Stomach (tissue), 4 donors: ENCODE results near the gene GPR152.

Source experiments
- CTCF ChIP-seq, 7 experiments: fragments of 450-650 bp in 4 of 7; fragments of 200-600 bp in 3 of 7; sonication (generic) in 3 of 7; IDR thresholded peaks; one replicate each; pipeline ENCODE4 v1.5.1; 2016 to 2019; ENCODE audit warnings: antibody characterized with exemption in 7 of 7, control low read depth in 2 of 7, mild to moderate bottlenecking in 1 of 7
- POLR2AphosphoS5 ChIP-seq, 3 donors: sonication (generic); formaldehyde crosslinking; IDR thresholded peaks; one replicate each; pipeline ENCODE4 v1.6.1; 2016; ENCODE audit warnings: antibody characterized with exemption in 3 of 3

- TF ChIP-seq CTCF (IDR thresholded peaks at IDR 0.05) (no peak), POLR2AphosphoS5 (IDR thresholded peaks at IDR 0.05) (no peak)
Measured at GRCh38 chr11:67472882-67473281, 20.4 kb upstream of the GPR152 start.
